GM18526 (cell line): ENCODE data around the gene CADPS2.

Source experiments
- POLR2A ChIP-seq: IDR thresholded peaks from 3 replicates; pipeline ENCODE4 v1.6.1; 2011; ENCODE audit not compliant: insufficient read length; ENCODE audit errors: extremely low read depth

The CADPS2 gene

DNA sequence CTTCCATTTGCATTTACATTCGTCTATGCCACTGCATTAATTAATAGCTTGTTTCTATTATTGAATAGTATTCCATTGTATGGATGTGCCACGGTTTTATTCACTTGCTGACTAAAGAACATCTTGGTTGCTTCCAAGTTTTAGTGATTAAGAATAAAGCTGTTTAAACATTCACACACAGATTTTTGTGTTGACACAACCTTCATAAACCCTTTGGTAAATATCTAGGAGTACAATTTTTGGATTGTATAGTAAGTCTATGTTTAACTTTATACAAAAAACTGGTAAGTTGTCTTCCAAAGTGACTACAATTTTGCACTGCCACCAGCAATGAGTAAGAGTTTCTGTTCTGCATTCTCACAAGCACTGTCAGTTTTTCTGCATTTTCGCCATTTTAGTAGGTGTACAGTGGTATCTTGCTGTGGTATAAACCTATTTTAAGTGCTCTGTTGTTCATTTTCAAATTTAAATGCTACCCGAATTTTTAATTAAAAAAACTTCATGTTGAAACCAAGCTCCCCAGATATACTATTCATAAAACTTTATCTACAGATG is 308.7 kb downstream of the CADPS2 start:
- TF ChIP-seq POLR2A = no peak

- no peak for TF ChIP-seq POLR2A
Observed at GRCh38 chr7:122572706-122573105, 313.6 kb downstream of the CADPS2 start.

DNA sequence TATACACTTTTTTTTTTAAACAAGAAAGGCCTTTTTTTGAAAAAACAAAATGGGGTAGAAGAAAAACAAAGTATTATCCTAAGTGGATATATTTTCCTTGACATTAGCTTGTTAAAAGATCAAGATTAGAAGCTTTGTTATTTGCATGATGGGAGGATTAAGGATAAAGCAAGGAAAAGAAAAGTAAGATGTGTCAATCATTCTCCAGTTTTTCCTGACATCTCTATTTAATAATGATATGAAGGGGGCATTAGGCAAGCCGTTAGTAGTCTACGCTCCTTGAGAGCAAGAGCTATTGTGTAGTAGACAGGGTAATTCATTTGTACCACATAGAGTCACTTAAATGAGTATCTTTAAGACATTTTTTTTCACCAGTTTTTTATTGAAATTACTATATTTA is 324.9 kb downstream of the CADPS2 start:
- TF ChIP-seq POLR2A = no peak

DNA sequence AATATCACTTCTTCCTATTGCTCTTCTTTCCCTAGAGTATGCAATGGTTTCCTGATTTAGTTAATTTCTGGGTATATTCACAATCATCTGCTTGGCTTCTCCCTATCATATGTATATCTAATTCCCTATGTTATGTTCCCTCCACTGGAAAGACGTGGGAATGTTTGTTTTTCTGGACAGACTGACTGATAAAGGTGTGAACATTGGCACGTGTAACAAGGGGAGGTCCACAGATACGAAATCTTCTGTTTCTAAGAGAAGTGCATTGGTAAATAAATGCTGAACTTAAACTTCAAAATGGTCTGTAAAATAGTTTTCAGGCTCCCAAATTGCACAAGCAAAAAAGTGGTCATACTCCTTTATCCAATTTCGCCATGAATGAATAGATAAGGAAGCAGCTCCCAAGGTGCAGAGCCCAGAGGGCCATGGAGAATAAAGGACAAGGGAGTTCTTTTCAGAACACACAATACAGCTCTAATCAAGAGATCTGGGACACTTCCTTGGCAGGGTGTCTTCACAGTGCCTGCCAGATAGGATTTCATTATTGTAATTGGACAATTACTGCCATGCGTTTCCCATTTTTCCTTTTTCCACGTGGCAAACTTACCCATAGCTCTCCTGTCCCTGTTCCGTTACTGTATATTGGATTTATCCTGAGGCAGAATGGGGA is 329.3 kb downstream of the CADPS2 start:
- TF ChIP-seq POLR2A = no peak

- no peak for TF ChIP-seq POLR2A
Observed at GRCh38 chr7:122556219-122556618, 330.0 kb downstream of the CADPS2 start.

GRCh38 chr7:122553761-122554160 is 332.5 kb downstream of the CADPS2 start:
- no peak for TF ChIP-seq POLR2A

DNA sequence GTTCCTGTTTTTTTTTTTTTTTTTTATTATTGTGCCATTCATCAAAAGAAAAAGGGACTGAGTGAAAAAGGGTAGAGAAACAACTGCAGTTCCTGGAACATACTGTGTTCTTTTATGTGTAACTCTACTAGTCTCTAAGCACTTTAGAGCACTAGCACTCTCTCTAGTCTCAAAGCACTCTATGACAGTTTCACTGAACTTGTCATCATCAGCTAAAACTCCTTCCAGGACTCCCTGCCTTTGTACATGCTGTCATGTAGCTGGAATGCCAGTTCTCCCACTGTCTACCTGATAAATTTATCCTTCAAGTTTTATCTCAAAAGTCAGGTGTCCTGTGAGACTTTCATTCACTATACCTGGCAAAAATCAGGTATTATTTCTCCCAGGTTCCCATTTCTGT is 333.5 kb downstream of the CADPS2 start:
- TF ChIP-seq POLR2A = no peak

GRCh38 chr7:122550545-122550944 is 335.7 kb downstream of the CADPS2 start:
- no peak for TF ChIP-seq POLR2A

DNA sequence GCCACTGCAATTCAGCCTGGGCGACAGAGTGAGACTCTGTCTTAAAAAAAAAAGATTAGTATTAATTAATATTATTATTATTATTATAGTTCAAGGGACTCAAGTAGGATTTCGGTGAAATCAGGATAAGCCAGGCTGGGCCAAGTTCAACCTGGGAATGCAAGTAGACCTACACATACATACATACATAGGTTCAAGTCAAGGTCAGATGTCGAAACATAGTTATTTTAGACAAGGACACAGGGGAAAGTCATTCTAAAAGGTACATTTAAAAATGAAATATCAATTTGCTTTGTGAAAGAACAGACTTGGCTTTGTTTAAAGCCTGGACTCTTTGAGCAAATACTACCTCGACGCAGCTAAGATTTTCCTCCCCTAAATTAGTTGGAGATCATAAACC is 336.7 kb downstream of the CADPS2 start:
- no peak for TF ChIP-seq POLR2A

GRCh38 chr7:122546496-122546895 is 339.8 kb downstream of the CADPS2 start:
- no peak for TF ChIP-seq POLR2A

GRCh38 chr7:122544463-122544862 is 341.8 kb downstream of the CADPS2 start:
- no peak for TF ChIP-seq POLR2A

GRCh38 chr7:122543891-122544290 is 342.4 kb downstream of the CADPS2 start:
- TF ChIP-seq POLR2A = no peak

DNA sequence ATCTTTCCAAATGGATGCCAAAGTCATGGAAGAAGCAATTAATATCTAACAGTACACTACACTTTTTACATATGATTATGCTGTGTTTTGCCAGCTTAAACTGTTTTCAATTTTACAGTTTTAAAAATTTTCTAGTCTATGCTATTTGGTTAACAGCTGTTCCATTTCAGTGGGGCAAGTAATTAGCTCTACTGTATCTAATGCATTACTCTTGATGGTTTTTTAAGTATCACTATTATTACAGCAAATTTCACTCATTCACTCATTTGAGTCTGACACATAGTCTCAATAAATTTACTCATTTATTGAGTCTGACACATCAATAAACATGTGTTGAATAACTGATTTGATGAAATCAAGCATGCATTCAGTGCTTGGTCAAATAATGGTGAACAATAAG is 343.1 kb downstream of the CADPS2 start:
- no peak for TF ChIP-seq POLR2A

DNA sequence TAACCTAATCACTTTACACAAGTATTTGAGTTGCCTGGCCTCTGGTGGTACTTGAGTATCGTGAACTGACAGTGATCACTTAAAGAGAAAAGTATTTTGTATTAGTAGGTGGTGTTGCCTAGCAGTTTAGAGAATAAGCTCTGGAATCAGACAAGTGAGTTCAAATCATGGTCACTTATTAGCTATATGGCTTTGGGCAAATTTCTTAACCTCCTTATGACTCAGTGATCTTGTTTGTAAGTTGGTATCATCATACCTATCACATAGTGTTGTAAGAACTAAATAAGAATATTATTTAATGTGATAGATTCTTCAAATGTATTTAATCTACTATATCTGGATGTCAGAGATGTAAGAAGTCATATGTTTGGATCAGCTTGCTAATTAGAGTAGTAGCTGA is 351.2 kb downstream of the CADPS2 start:
- TF ChIP-seq POLR2A = no peak

- TF ChIP-seq POLR2A = no peak
Observed at GRCh38 chr7:122532406-122533269, 353.6 kb downstream of the CADPS2 start.

- TF ChIP-seq POLR2A = no peak
Observed at GRCh38 chr7:122528879-122529481, 357.3 kb downstream of the CADPS2 start.
